Mammary epithelial cell (primary cell): ENCODE measurements around the gene PDE11A.

Source experiments
- EZH2 ChIP-seq: IDR thresholded peaks from 2 replicates; pipeline ENCODE4 v1.6.1; 2012; ENCODE audit warnings: low read length, inconsistent platforms, borderline replicate concordance
- TF ChIP-seq, protein P1 (sequence below), 2 donors: IDR thresholded peaks in 1 of 2; conservative IDR thresholded peaks in 1 of 2; 2 replicates each; pipeline ENCODE4 v1.5.1; 2011 to 2012; ENCODE audit warnings: inconsistent platforms in 2 of 2, low read length in 2 of 2, mild to moderate bottlenecking in 2 of 2, control low read depth in 1 of 2, low read depth in 1 of 2; ENCODE audit not compliant: insufficient read depth in 1 of 2; ENCODE audit errors: extremely low read depth in 1 of 2

- TF ChIP-seq, protein P1, sequence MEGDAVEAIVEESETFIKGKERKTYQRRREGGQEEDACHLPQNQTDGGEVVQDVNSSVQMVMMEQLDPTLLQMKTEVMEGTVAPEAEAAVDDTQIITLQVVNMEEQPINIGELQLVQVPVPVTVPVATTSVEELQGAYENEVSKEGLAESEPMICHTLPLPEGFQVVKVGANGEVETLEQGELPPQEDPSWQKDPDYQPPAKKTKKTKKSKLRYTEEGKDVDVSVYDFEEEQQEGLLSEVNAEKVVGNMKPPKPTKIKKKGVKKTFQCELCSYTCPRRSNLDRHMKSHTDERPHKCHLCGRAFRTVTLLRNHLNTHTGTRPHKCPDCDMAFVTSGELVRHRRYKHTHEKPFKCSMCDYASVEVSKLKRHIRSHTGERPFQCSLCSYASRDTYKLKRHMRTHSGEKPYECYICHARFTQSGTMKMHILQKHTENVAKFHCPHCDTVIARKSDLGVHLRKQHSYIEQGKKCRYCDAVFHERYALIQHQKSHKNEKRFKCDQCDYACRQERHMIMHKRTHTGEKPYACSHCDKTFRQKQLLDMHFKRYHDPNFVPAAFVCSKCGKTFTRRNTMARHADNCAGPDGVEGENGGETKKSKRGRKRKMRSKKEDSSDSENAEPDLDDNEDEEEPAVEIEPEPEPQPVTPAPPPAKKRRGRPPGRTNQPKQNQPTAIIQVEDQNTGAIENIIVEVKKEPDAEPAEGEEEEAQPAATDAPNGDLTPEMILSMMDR (conservative IDR thresholded peaks at IDR 0.05 in 1 of 2, IDR thresholded peaks at IDR 0.05 in 1 of 2; ENCODE audit: extremely low read depth in 1 of 2, insufficient read depth in 1 of 2, low read depth in 1 of 2, low read length in 2 of 2), result no peak
- TF ChIP-seq EZH2, result no peak
These were observed 172.5 kb downstream of the PDE11A start for GRCh38 chr2:177900082-177900481.
